Measurements from ENCODE around the gene GLRX5.

GLRX5 gene

GRCh38 chr14:95518045-95518751 is 16.7 kb upstream of the GLRX5 start:
- peak; percentile 58 for DNase-seq

- DNase-seq = peak; percentile 83
Observed at GRCh38 chr14:95519699-95520098, 15.2 kb upstream of the GLRX5 start.

GRCh38 chr14:95520346-95520745 is 14.5 kb upstream of the GLRX5 start:
- no peak for DNase-seq

GRCh38 chr14:95521001-95521400 is 13.8 kb upstream of the GLRX5 start:
- no peak for DNase-seq

- no peak for DNase-seq
Observed at GRCh38 chr14:95522116-95522515, 12.7 kb upstream of the GLRX5 start.

GRCh38 chr14:95522556-95522955 is 12.3 kb upstream of the GLRX5 start:
- DNase-seq = no peak

- peak; percentile 96 for DNase-seq
Observed at GRCh38 chr14:95523051-95523814, 11.6 kb upstream of the GLRX5 start.

GRCh38 chr14:95523815-95524448 is 10.9 kb upstream of the GLRX5 start:
- DNase-seq = peak; percentile 94

- DNase-seq = no peak
Observed at GRCh38 chr14:95524706-95525512, 9.9 kb upstream of the GLRX5 start.

GRCh38 chr14:95525999-95526398 is 8.9 kb upstream of the GLRX5 start:
- DNase-seq = no peak

- DNase-seq = peak; percentile 81
Observed at GRCh38 chr14:95526483-95527386, 8.1 kb upstream of the GLRX5 start.

- DNase-seq = peak; percentile 87
Observed at GRCh38 chr14:95527387-95528002, 7.4 kb upstream of the GLRX5 start.

GRCh38 chr14:95529216-95529615 is 5.6 kb upstream of the GLRX5 start:
- DNase-seq = no peak

- no peak for DNase-seq
Observed at GRCh38 chr14:95530473-95531276, 4.2 kb upstream of the GLRX5 start.

GRCh38 chr14:95531473-95531872 is 3.4 kb upstream of the GLRX5 start:
- no peak for DNase-seq

- DNase-seq = no peak
Observed at GRCh38 chr14:95531969-95532368, 2.9 kb upstream of the GLRX5 start.

- peak; percentile 90 for DNase-seq
Observed at GRCh38 chr14:95533391-95533821, 1.4 kb upstream of the GLRX5 start.

- no peak for DNase-seq
Observed at GRCh38 chr14:95533822-95534221, 1.0 kb upstream of the GLRX5 start.

- no peak for DNase-seq
Observed at GRCh38 chr14:95535226-95536021, 574 bp downstream of the GLRX5 start.
